ENCODE data around the gene INAFM1. TPM values are rescaled to one million over a fixed set of nuclear protein-coding genes. Genes with fewer than 3 reads are reported as not detected.
A peak's percentile ranks its signal among the peaks of the same experiment; 100 is the strongest.

The INAFM1 gene
- total RNA-seq, 4 donors from 2014 or later, result 6.0 to 13.6 (median 8.2) TPM

DNA sequence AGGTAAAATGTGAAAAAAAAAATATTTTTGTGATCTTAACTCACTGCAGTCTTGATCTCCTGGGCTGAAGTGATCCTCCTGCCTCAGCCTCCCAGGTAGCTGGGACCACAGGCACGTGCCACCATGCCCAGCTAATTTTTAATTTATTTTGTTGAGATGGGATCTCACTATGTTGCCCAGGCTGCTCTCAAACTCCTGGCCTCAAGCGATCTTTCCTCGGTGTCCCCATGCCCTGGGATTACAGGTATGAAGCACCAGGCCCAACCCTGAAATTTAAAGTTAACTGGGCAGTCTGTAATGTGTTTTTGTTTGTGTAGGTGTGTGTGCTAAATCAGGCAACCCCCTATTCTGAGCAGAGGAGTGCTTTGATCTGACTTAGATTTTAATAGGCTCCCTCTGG, 31.6 kb downstream of the INAFM1 start:
- intact Hi-C loops (cut with DNase I; ENCODE audit: low total_unique reads), result loop anchor here (10.0 kb wide), 1 partner anchor 98 kb away; no protein-coding TSS in a partner anchor
- WGBS, 2 donors, result 89 to 97% methylated on average over 3 of the region's 3 CpGs
- no peak for DNase-seq (ENCODE audit: low spot score in 2 of 2)
- TF ChIP-seq POLR2A (IDR thresholded peaks at IDR 0.05), result no peak
- TF ChIP-seq, protein P1, sequence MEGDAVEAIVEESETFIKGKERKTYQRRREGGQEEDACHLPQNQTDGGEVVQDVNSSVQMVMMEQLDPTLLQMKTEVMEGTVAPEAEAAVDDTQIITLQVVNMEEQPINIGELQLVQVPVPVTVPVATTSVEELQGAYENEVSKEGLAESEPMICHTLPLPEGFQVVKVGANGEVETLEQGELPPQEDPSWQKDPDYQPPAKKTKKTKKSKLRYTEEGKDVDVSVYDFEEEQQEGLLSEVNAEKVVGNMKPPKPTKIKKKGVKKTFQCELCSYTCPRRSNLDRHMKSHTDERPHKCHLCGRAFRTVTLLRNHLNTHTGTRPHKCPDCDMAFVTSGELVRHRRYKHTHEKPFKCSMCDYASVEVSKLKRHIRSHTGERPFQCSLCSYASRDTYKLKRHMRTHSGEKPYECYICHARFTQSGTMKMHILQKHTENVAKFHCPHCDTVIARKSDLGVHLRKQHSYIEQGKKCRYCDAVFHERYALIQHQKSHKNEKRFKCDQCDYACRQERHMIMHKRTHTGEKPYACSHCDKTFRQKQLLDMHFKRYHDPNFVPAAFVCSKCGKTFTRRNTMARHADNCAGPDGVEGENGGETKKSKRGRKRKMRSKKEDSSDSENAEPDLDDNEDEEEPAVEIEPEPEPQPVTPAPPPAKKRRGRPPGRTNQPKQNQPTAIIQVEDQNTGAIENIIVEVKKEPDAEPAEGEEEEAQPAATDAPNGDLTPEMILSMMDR (IDR thresholded peaks at IDR 0.05), result no peak
- no peak overlapping the region for H3K4me3 ChIP-seq (ENCODE audit: low read depth, poor library complexity, severe bottlenecking)

DNA sequence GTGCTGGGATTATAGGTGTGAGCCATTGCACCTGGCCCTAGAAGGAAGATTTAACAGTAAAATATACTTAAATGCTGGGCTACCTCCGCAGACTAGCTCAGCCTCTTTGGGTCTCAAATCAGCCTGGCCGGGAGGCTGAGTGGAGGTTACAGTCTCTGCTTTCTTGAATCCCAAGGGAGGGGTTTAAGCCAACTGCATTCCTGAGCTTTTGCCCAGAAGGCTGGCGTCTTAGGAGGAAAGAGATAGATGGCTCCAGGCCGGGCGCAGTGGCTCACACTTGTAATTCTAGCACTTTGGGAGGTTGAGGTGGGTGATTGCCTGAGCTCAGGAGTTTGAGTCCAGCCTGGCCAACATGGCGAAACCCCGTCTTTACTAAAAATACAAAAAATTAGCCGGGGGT, 34.4 kb downstream of the INAFM1 start:
- no peak overlapping the region for H3K4me3 ChIP-seq (ENCODE audit: low read depth, poor library complexity, severe bottlenecking)
- no peak for TF ChIP-seq POLR2A (IDR thresholded peaks at IDR 0.05)
- TF ChIP-seq, protein P1 (IDR thresholded peaks at IDR 0.05), result no peak
- intact Hi-C loops (cut with DNase I; ENCODE audit: low total_unique reads), result loop anchor here (10.0 kb wide), 1 partner anchor 96 kb away; no protein-coding TSS in a partner anchor
- 49 to 61% methylated on average over 8 of the region's 8 CpGs for WGBS, 2 donors
- DNase-seq (ENCODE audit: low spot score in 2 of 2), result no peak

DNA sequence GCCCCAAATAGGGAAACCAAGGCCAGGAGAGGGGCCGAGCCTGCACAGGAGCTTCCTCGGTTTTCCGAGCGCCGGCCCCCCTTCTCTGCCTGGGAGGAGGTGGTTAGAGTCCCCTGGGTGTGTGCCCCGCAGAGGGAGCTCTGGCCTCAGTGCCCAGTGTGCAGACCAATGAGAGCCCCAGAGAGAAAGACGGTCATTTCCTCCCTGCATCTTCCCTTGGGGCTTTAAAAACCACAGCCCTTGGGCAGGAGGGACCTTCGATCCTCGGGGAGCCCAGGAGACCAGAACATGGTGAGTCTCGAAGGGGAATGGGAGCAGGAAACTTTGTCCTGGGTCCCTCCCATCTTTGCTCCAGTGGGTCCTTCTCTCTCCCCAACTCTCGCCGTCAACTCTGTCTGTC, 34.9 kb downstream of the INAFM1 start, which contains the start of gene C5AR1:
C5AR1 (plus strand) TSS at position 254 of the 400 bp plus-strand sequence; CDS start at position 289, 35 bp downstream.
- peak; percentile 30 to 89 for DNase-seq (ENCODE audit: low spot score in 2 of 2)
- H3K4me3 ChIP-seq (ENCODE audit: low read depth, poor library complexity, severe bottlenecking), result no peak within 1 kb of the TSS
- 47 to 55% methylated on average over 12 of the region's 12 CpGs for WGBS, 2 donors
- no peak for TF ChIP-seq POLR2A (IDR thresholded peaks at IDR 0.05)
- TF ChIP-seq, protein P1 (IDR thresholded peaks at IDR 0.05), result no peak
- intact Hi-C loops (cut with DNase I; ENCODE audit: low total_unique reads), result loop anchor here (10.0 kb wide), 1 partner anchor 95 kb away; no protein-coding TSS in a partner anchor

DNA sequence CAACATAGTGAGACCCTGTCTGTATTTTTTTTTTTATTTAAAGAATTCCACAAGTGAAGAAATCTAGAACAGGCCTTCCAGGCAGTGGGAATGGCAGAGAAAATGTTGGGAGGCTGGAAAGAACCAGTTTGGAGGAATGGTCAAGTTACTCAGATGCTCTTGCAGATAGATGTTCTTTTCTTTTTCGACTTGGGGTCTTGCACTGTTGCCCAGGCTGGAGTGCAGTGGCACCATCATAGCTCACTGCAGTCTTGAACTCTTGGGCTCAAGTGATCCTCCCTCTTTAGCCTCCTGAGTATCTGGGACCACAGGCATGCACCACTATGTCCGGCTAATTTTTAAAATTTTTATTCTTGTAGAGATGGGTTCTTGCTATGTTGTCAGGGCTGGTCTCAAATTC, 35.6 kb downstream of the INAFM1 start:
- no peak for DNase-seq (ENCODE audit: low spot score in 2 of 2)
- no peak overlapping the region for H3K4me3 ChIP-seq (ENCODE audit: low read depth, poor library complexity, severe bottlenecking)
- intact Hi-C loops (cut with DNase I; ENCODE audit: low total_unique reads), result no loop called here
- 75 to 82% methylated on average over 2 of the region's 2 CpGs for WGBS, 2 donors
- TF ChIP-seq, protein P1 (IDR thresholded peaks at IDR 0.05), result no peak
- no peak for TF ChIP-seq POLR2A (IDR thresholded peaks at IDR 0.05)

DNA sequence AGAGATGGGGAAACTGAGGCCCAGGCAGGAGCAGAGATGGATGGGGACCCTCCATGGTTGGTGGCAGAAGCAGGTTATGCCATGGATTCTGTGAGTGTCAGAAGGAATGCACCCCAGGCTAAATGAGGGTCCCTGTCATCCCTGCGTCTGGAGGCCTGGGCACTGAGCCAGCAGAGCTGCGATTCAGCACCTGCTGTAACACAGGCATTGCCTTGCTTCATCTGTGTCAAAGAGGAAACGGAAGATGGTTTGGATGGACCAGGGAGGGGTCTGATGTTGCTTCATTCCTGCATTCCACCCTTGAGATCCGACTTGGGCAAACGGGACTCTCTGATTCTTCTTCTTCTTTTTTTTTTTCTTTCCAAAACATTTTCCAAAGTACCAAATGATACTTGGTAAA, 36.1 kb downstream of the INAFM1 start:
- DNase-seq (ENCODE audit: low spot score in 2 of 2), result peak in 1 of 2 donors; percentile 89
- intact Hi-C loops (cut with DNase I; ENCODE audit: low total_unique reads), result no loop called here
- 15 to 26% methylated on average over 5 of the region's 5 CpGs for WGBS, 2 donors
- TF ChIP-seq POLR2A (IDR thresholded peaks at IDR 0.05), result no peak
- no peak overlapping the region for H3K4me3 ChIP-seq (ENCODE audit: low read depth, poor library complexity, severe bottlenecking)

DNA sequence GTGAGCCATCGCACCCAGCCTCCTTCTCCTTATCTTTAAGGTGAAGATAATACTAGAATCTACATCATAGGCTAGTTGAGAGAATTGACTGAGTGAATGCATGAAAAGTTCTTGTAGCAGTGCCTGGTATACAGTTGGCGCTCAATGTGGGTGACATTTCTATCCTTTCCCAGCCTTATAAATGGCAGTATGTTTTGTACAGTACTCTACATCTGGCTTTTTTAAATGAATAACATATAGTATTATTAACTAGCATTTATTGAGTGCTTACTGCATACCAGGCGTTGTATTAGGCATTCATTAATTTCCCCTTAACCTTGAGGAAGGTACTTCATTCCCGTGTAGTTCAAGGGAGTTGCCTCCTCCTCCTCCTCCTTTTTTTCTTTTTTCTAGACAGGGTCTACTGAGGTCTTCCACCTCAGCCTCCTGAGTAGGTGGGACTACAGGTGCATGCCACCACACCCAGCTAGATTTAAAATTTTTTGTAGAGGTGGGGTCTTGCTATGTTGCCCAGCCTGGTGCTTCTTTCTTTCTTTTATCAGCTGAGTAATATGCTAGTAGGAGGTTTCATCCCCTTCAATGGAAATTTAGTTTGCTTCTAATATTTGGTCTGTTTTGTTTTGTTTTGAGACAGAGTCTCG, 37.8 kb downstream of the INAFM1 start:
- H3K4me3 ChIP-seq (ENCODE audit: low read depth, poor library complexity, severe bottlenecking), result no peak overlapping the region
- intact Hi-C loops (cut with DNase I; ENCODE audit: low total_unique reads), result no loop called here
- TF ChIP-seq, protein P1 (IDR thresholded peaks at IDR 0.05), result no peak
- TF ChIP-seq POLR2A (IDR thresholded peaks at IDR 0.05), result no peak
- no peak for DNase-seq (ENCODE audit: low spot score in 2 of 2)
- WGBS, 2 donors, result 89 to 91% methylated on average over 5 of the region's 5 CpGs

All from lower leg skin (tissue), 4 donors.